Measurements from ENCODE around the gene GLS.

- TF ChIP-seq POLR2AphosphoS5 (IDR thresholded peaks at IDR 0.05; ENCODE audit: low read depth, low read length) (no peak), POLR2A (IDR thresholded peaks at IDR 0.05; ENCODE audit: low read depth, low read length) (no peak)
These were observed 54.4 kb downstream of the GLS start for GRCh38 chr2:190935054-190935453.
